T-cell (primary cell): Measurements from ENCODE around the gene SRP68. TPM values are rescaled to one million over a fixed set of nuclear protein-coding genes. Genes with fewer than 3 reads are reported as not detected.
"Not testable (repeated sequence)": the region's sequence is repeated elsewhere in the genome, so short reads cannot be mapped to it uniquely, and the experiment has no call there.

Source experiments
- ATAC-seq, 4 experiments: fragments of 200-7000 bp in 3 of 4; fragments of 150-1000 bp in 1 of 4; cut with Tn5 transposase; replicated peaks in 1 of 4; 1 replicate in 3 of 4; 2 replicates in 1 of 4; pipeline ENCODE4 v1.10.0; 2021; ENCODE audit warnings: moderate library complexity in 3 of 4, mild to moderate bottlenecking in 2 of 4, moderate number of reproducible peaks in 1 of 4
- CTCF ChIA-PET, 2 donors: fragments of 300-600 bp; sonication (Branson Sonifier 250); formaldehyde crosslinking; loops; one replicate each; lab custom pipeline; 2022; ENCODE audit warnings: antibody characterized with exemption in 2 of 2; lab: Charles Lee
- POLR2A ChIA-PET, 2 donors: fragments of 300-600 bp; sonication (Branson Sonifier 250); formaldehyde crosslinking; loops; one replicate each; lab custom pipeline; 2022; ENCODE audit warnings: antibody characterized with exemption in 2 of 2; lab: Charles Lee
- DNase-seq, 35 experiments: peaks; one replicate each; pipeline versions ENCODE4 v3.0.0 to v3.0.0-alpha.2; 2013 to 2023
- H3K27ac ChIP-seq: one replicate; pipeline ENCODE4 v1.5.1; 2013; ENCODE audit warnings: low read length
- H3K27me3 ChIP-seq, 2 experiments: replicated peaks in 1 of 2; 1 replicate in 1 of 2; 2 replicates in 1 of 2; pipeline versions ENCODE4 v1.6.1 to v1.7.0; 2013; ENCODE audit warnings: low read length in 1 of 2, mixed read lengths in 1 of 2; ENCODE audit not compliant: control insufficient read depth in 2 of 2, insufficient read depth in 2 of 2; ENCODE audit errors: extremely low read depth in 1 of 2
- H3K36me3 ChIP-seq, 2 donors: 1 replicate in 1 of 2; 2 replicates in 1 of 2; pipeline versions ENCODE4 v1.6.1 to v1.7.0; 2013; ENCODE audit warnings: low read length in 1 of 2; ENCODE audit not compliant: control insufficient read depth in 2 of 2, insufficient read depth in 1 of 2; ENCODE audit errors: extremely low read depth in 1 of 2
- H3K4me1 ChIP-seq, 2 experiments: 1 replicate in 1 of 2; 2 replicates in 1 of 2; pipeline versions ENCODE4 v1.6.1 to v1.7.0; 2013; ENCODE audit warnings: low read length in 2 of 2, mixed read lengths in 1 of 2; ENCODE audit not compliant: insufficient read depth in 2 of 2, control insufficient read depth in 1 of 2; ENCODE audit errors: extremely low read depth in 1 of 2
- H3K4me3 ChIP-seq, 2 donors: 1 replicate in 1 of 2; 2 replicates in 1 of 2; pipeline versions ENCODE4 v1.5.1 to v1.7.0; 2013; ENCODE audit warnings: mild to moderate bottlenecking in 2 of 2, low read length in 1 of 2, moderate library complexity in 1 of 2; ENCODE audit not compliant: control insufficient read depth in 1 of 2; ENCODE audit errors: extremely low read depth in 1 of 2
- H3K9me3 ChIP-seq: 2 replicates; pipeline ENCODE4 v1.7.0; 2013
- H3K27ac Mint-ChIP-seq, 2 donors: one replicate each; pipeline ENCODE4 v1.8.0; 2020 to 2021; ENCODE audit warnings: mild to moderate bottlenecking in 2 of 2, mixed read lengths in 2 of 2
- H3K27me3 Mint-ChIP-seq, 2 donors: one replicate each; pipeline ENCODE4 v1.8.0; 2021 to 2022; ENCODE audit warnings: mixed read lengths in 2 of 2
- H3K36me3 Mint-ChIP-seq: one replicate; pipeline ENCODE4 v1.8.0; 2021; ENCODE audit warnings: mixed read lengths
- H3K4me1 Mint-ChIP-seq, 3 donors: one replicate each; pipeline ENCODE4 v1.8.0; 2020 to 2022; ENCODE audit warnings: mixed read lengths in 3 of 3, mild to moderate bottlenecking in 1 of 3
- H3K4me3 Mint-ChIP-seq, 3 donors: one replicate each; pipeline ENCODE4 v1.8.0; 2020 to 2022; ENCODE audit warnings: mild to moderate bottlenecking in 3 of 3, mixed read lengths in 3 of 3, moderate library complexity in 3 of 3
- H3K9me3 Mint-ChIP-seq, 3 donors: one replicate each; pipeline ENCODE4 v1.8.0; 2020 to 2022; ENCODE audit warnings: mixed read lengths in 3 of 3
- WGBS: methylation state at CpG from one replicate; pipeline ENCODE4 v1.1.5; 2013; ENCODE audit warnings: missing lambda C conversion rate; ENCODE audit not compliant: insufficient coverage; 5-methylcytosine and 5-hydroxymethylcytosine counted together
- total RNA-seq, 35 experiments: library from RNA in 6 of 35; stranded (reverse) in 6 of 35; fragments of 120-200 nt in 1 of 35; gene quantifications; one replicate each; pipeline versions ENCODE4 v1.2.1 to v1.2.4 and lab custom pipeline; 2013 to 2026

The SRP68 gene
- total RNA-seq, 5 donors from 2014 or later (not counting 1 experiment from before 2014, with no cell fraction given) = 71.9 to 81.6 (median 78.9) TPM

DNA sequence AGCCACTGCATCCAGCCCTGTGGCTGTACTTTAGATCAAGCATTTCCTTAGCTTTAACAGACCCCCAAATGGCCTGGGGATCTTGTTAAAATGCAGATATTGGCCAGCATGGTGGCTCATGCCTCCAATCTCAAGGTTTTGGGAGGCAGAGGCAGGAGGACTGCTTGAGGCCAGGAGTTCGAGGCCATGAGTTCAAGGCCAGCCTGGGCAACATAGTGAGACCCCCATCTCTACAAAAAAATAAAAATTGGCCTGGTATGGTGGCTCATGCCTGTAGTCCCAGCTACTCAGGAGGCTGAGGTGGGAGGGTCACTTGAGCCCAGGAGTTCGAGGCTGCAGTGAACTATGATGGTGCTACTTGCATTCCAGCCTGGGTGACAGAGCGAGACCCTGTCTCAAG is 29.4 kb downstream of the SRP68 start:
- not testable (repeated sequence) for H3K4me1 Mint-ChIP-seq, H3K27me3 Mint-ChIP-seq, DNase-seq, H3K4me3 ChIP-seq, H3K4me1 ChIP-seq, H3K4me3 Mint-ChIP-seq, H3K9me3 Mint-ChIP-seq, H3K27ac Mint-ChIP-seq, H3K27ac ChIP-seq, H3K27me3 ChIP-seq, H3K9me3 ChIP-seq, ATAC-seq
- peaks cover 62% of the 10 kb centered on the region for H3K36me3 Mint-ChIP-seq
- peaks cover 37 to 89% of the 10 kb centered on the region in 2 donors for H3K36me3 ChIP-seq
- ChIA-PET CTCF (interaction anchor here in 1 of 2 donors (0.7 kb wide), 1 partner anchor 61 kb away, joined by 4 read pairs; the partner anchor contains the start of gene EXOC7), POLR2A (interaction anchor here in 1 of 2 donors (0.6 kb wide), 2 partner anchors 22 to 683 kb away, joined by 4 to 5 read pairs; no protein-coding TSS in a partner anchor)
- 100% methylated on average over 2 of the region's 3 CpGs for WGBS

GRCh38 chr17:76040376-76040775 is 31.9 kb downstream of the SRP68 start:
- Histone ChIP-seq H3K4me3 (no peak overlapping the region), H3K27me3 (no peaks in the 10 kb centered on the region), H3K27ac (no peak overlapping the region), H3K9me3 (no peaks in the 10 kb centered on the region), H3K4me1 (no peaks in the 10 kb centered on the region), H3K36me3 (peaks cover 32 to 67% of the 10 kb centered on the region in 2 donors)
- Mint-ChIP-seq H3K9me3 (no peaks in the 10 kb centered on the region), H3K27me3 (no peaks in the 10 kb centered on the region), H3K27ac (no peak overlapping the region), H3K36me3 (peaks cover 50% of the 10 kb centered on the region), H3K4me3 (no peak overlapping the region), H3K4me1 (peaks cover 0 to 2% (median 2%) of the 10 kb centered on the region in 3 donors)
- DNase-seq = no peak
- ChIA-PET CTCF (interaction anchor here in 1 of 2 donors (0.6 kb wide), 1 partner anchor 737 kb away, joined by 4 read pairs; no protein-coding TSS in a partner anchor), POLR2A (no interaction called here)
- 83% methylated on average over 2 of the region's 6 CpGs for whole genome bisulfite sequencing
- ATAC-seq = no peak

DNA sequence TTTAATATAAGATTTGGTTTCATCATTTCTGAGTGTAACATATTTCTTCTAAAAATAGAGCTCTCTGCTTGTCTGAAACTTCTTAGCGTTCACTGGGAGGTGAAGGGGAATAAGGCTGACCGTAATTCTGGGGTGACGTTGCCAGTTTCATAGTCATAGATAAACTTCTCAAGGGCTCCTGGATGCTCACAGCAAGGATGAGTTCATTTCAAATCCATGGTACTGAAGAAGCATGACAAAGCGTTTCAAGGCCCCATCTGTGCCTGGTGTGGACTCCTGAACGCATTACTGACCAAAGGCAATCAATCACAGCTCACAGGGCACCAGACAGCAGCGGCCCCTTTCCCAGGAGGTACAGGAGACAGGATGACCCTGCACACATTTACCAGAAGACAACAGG is 33.2 kb downstream of the SRP68 start:
- DNase-seq = no peak
- Histone ChIP-seq H3K27me3 (no peaks in the 10 kb centered on the region), H3K4me1 (no peaks in the 10 kb centered on the region), H3K4me3 (no peak overlapping the region), H3K9me3 (no peaks in the 10 kb centered on the region), H3K36me3 (peaks cover 25 to 56% of the 10 kb centered on the region in 2 donors), H3K27ac (no peak overlapping the region)
- Mint-ChIP-seq H3K36me3 (peaks cover 39% of the 10 kb centered on the region), H3K27me3 (no peaks in the 10 kb centered on the region), H3K27ac (no peak overlapping the region), H3K4me1 (peaks cover 2 to 9% (median 5%) of the 10 kb centered on the region in 3 donors), H3K9me3 (no peaks in the 10 kb centered on the region), H3K4me3 (no peak overlapping the region)
- 94% methylated on average over 6 of the region's 6 CpGs for WGBS
- CTCF ChIA-PET = no interaction called here
- POLR2A ChIA-PET = no interaction called here
- no peak for ATAC-seq

DNA sequence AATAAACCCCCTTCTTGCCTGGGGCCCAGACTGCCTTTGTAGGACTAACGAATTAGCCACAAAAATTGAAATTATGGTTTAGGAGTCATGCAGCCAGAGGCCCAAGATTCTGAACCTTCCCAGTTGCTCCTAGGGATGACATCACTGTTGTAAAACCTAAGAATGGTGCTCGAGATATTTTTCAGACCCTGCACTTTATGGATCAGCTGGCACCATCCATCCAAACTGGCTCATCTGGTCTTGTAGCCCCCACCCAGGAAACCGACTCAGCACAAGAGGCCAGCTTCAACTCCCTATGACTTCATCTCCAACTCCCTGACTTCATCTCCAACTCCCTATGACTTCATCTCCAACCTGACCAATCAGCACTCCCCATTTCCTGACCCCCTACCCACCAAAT is 34.3 kb downstream of the SRP68 start:
- H3K4me1 ChIP-seq = no peaks in the 10 kb centered on the region
- Mint-ChIP-seq H3K36me3 (peaks cover 28% of the 10 kb centered on the region), H3K4me3 (no peak overlapping the region), H3K27me3 (no peaks in the 10 kb centered on the region), H3K4me1 (peaks cover 2 to 14% (median 5%) of the 10 kb centered on the region in 3 donors), H3K27ac (peak overlapping the region; percentile 6 to 69), H3K9me3 (no peaks in the 10 kb centered on the region)
- ATAC-seq (no peak), DNase-seq (no peak)
- ChIA-PET CTCF (no interaction called here), POLR2A (interaction anchor here in 1 of 2 donors (0.6 kb wide), 1 partner anchor 338 kb away, joined by 4 read pairs; no protein-coding TSS in a partner anchor)
- WGBS = 89% methylated on average over 3 of the region's 3 CpGs
- H3K9me3 ChIP-seq = no peaks in the 10 kb centered on the region
- H3K27ac ChIP-seq = no peak overlapping the region
- H3K4me3 ChIP-seq = no peak overlapping the region
- H3K36me3 ChIP-seq = peaks cover 16 to 45% of the 10 kb centered on the region in 2 donors
- no peaks in the 10 kb centered on the region for H3K27me3 ChIP-seq

DNA sequence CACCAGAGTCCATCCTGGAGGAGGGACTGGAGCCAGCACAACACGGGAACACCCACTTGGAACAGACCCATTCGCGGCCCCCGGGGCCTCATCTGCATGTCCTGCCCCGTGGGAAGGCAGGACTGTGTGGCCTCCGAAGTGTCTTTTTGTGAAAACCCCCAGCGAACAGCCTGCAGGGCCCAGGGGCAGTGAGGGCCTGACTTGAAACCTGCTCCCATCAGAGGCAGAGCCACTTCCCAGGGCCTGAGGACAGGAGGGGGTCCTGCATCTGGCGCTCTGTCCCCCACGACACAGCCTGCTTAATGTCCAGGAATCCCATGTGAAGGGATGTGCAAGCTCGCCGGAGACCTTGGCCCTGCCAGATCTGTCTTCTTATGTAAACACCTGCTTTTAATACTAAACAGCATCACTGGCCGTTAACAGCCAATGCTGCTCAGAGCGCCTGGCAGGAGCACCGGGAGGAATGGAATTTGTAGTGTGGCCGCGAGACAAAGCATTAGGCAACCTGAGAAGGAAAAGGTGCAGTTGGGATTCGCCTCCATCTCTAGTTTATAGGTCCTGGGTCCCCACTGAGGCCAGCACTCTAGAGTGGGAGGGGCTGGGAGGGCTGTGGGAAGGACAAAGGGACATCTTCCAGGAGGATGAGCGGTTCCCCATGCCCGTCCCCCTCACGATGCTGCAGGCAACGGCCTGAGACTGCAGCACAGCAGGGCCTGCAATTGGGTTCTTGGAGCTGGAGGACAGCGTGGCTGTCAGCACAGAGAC is 35.6 kb downstream of the SRP68 start:
- WGBS = 97% methylated on average over 19 of the region's 22 CpGs
- H3K9me3 Mint-ChIP-seq = no peaks in the 10 kb centered on the region
- Histone ChIP-seq H3K27me3 (no peaks in the 10 kb centered on the region), H3K4me1 (peaks cover 0 to 3% of the 10 kb centered on the region in 2 experiments), H3K27ac (no peak overlapping the region), H3K36me3 (peaks cover 10 to 35% of the 10 kb centered on the region in 2 donors), H3K4me3 (no peak overlapping the region), H3K9me3 (no peaks in the 10 kb centered on the region)
- peak in 1 of 4 experiments; percentile 28 for ATAC-seq
- no peak overlapping the region for H3K4me3 Mint-ChIP-seq
- CTCF ChIA-PET = no interaction called here
- H3K27me3 Mint-ChIP-seq = no peaks in the 10 kb centered on the region
- POLR2A ChIA-PET = no interaction called here
- no peak for DNase-seq
- H3K27ac Mint-ChIP-seq = peak overlapping the region in 1 of 2 donors; percentile 1
- H3K36me3 Mint-ChIP-seq = peaks cover 26% of the 10 kb centered on the region
- peaks cover 2 to 14% (median 5%) of the 10 kb centered on the region in 3 donors for H3K4me1 Mint-ChIP-seq

- Histone ChIP-seq H3K36me3 (peaks cover 0 to 15% of the 10 kb centered on the region in 2 donors), H3K27me3 (no peaks in the 10 kb centered on the region), H3K4me3 (no peak overlapping the region), H3K27ac (no peak overlapping the region), H3K4me1 (peaks cover 2 to 18% of the 10 kb centered on the region in 2 experiments), H3K9me3 (no peaks in the 10 kb centered on the region)
- 89% methylated on average over 8 of the region's 13 CpGs for WGBS
- POLR2A ChIA-PET = no interaction called here
- CTCF ChIA-PET = interaction anchor here in 1 of 2 donors (1.0 kb wide), 1 partner anchor 203 kb away, joined by 3 read pairs; no protein-coding TSS in a partner anchor
- Mint-ChIP-seq H3K4me3 (no peak overlapping the region), H3K36me3 (peaks cover 12% of the 10 kb centered on the region), H3K4me1 (peaks cover 9 to 18% (median 11%) of the 10 kb centered on the region in 3 donors), H3K9me3 (no peaks in the 10 kb centered on the region), H3K27me3 (no peaks in the 10 kb centered on the region), H3K27ac (no peak overlapping the region)
- DNase-seq (no peak), ATAC-seq (no peak)
These were observed 37.6 kb downstream of the SRP68 start for GRCh38 chr17:76034428-76035350.
